ENCODE measurements around the gene COL6A2. TPM values are rescaled to one million over a fixed set of nuclear protein-coding genes. Genes with fewer than 3 reads are reported as not detected.
"Not testable (repeated sequence)": the region's sequence is repeated elsewhere in the genome, so short reads cannot be mapped to it uniquely, and the experiment has no call there.

COL6A2 gene
- total RNA-seq, 1 donor from 2014 or later = 5.2 TPM

GRCh38 chr21:46163380-46163779, 65.5 kb downstream of the COL6A2 start:
- Histone ChIP-seq H3K27me3 (no peaks in the 10 kb centered on the region), H3K27ac (no peak overlapping the region), H3K9ac (no peak overlapping the region), H3K4me3 (no peak overlapping the region), H3K4me1 (no peaks in the 10 kb centered on the region), H4K20me1 (ENCODE audit: low read depth) (no peaks in the 10 kb centered on the region), H3K4me2 (no peak overlapping the region), H2AFZ (replicated peaks) (no peak overlapping the region), H3K9me3 (ENCODE audit: low read depth) (no peaks in the 10 kb centered on the region), H3K36me3 (no peaks in the 10 kb centered on the region), H3F3A (ENCODE audit: low read depth) (peaks cover 3% of the 10 kb centered on the region), H3K79me2 (ENCODE audit: low read depth) (no peaks in the 10 kb centered on the region)
- no peak for DNase-seq (ENCODE audit: low spot score)
- Mint-ChIP-seq H3K4me3 (no peak overlapping the region), H3K9me3 (peaks cover 7% of the 10 kb centered on the region), H3K27ac (no peak overlapping the region), H3K4me1 (no peaks in the 10 kb centered on the region), H3K36me3 (peaks cover 11% of the 10 kb centered on the region), H3K27me3 (ENCODE audit: insufficient read depth, low read depth) (peaks cover 2% of the 10 kb centered on the region)
- TF ChIP-seq EZH2phosphoT487 (IDR thresholded peaks at IDR 0.05) (no peak), EZH2 (IDR thresholded peaks at IDR 0.05) (no peak), CTCF (IDR thresholded peaks at IDR 0.05) (no peak)

DNA sequence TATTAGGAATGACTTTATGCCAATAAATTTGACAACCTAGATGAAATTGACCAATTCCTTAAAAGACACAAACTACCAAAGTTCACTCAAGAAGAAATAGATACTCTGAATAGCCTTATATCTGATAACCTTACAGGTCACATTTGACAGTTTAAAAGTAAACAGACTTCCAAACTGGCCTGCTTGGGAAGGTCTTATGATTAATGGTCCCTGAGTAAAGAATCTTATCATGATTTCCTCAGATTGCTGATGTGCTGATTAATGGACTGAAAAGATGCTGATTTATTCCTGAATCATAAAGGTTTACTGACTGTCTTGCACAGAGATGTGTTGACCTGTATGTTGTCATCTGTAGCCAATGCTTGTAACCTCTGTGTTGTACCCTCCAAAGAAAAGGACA, 67.2 kb downstream of the COL6A2 start:
- Mint-ChIP-seq H3K36me3 (peaks cover 11% of the 10 kb centered on the region), H3K27me3 (ENCODE audit: insufficient read depth, low read depth) (no peaks in the 10 kb centered on the region), H3K9me3 (peaks cover 7% of the 10 kb centered on the region), H3K4me1 (no peaks in the 10 kb centered on the region), H3K4me3 (no peak overlapping the region), H3K27ac (no peak overlapping the region)
- no peaks in the 10 kb centered on the region for H3K27me3 ChIP-seq
- H3K79me2 ChIP-seq (ENCODE audit: low read depth) = no peaks in the 10 kb centered on the region
- no peak overlapping the region for H3K9ac ChIP-seq
- H3K27ac ChIP-seq = no peak overlapping the region
- H3K4me1 ChIP-seq = no peaks in the 10 kb centered on the region
- H3K9me3 ChIP-seq (ENCODE audit: low read depth) = no peaks in the 10 kb centered on the region
- no peak for DNase-seq (ENCODE audit: low spot score)
- no peak overlapping the region for H2AFZ ChIP-seq (replicated peaks)
- H3K36me3 ChIP-seq = no peaks in the 10 kb centered on the region
- no peak overlapping the region for H3K4me2 ChIP-seq
- no peak overlapping the region for H3K4me3 ChIP-seq
- H4K20me1 ChIP-seq (ENCODE audit: low read depth) = no peaks in the 10 kb centered on the region
- TF ChIP-seq EZH2 (IDR thresholded peaks at IDR 0.05) = no peak
- peaks cover 3% of the 10 kb centered on the region for H3F3A ChIP-seq (ENCODE audit: low read depth)

GRCh38 chr21:46168238-46168637, 70.3 kb downstream of the COL6A2 start:
- no peaks in the 10 kb centered on the region for H4K20me1 ChIP-seq (ENCODE audit: low read depth)
- peaks cover 8% of the 10 kb centered on the region for H3K36me3 Mint-ChIP-seq
- no peaks in the 10 kb centered on the region for H3K79me2 ChIP-seq (ENCODE audit: low read depth)
- no peak overlapping the region for H3K27ac Mint-ChIP-seq
- no peaks in the 10 kb centered on the region for H3K9me3 ChIP-seq (ENCODE audit: low read depth)
- H3K27me3 Mint-ChIP-seq (ENCODE audit: insufficient read depth, low read depth) = peaks cover 3% of the 10 kb centered on the region
- no peak for DNase-seq (ENCODE audit: low spot score)
- no peak overlapping the region for H3K4me2 ChIP-seq
- H3K9ac ChIP-seq = no peak overlapping the region
- H3K36me3 ChIP-seq = no peaks in the 10 kb centered on the region
- peaks cover 5% of the 10 kb centered on the region for H3K9me3 Mint-ChIP-seq
- no peaks in the 10 kb centered on the region for H3F3A ChIP-seq (ENCODE audit: low read depth)
- H3K4me3 ChIP-seq = no peak overlapping the region
- H3K4me3 Mint-ChIP-seq = no peak overlapping the region
- H3K4me1 ChIP-seq = no peaks in the 10 kb centered on the region
- TF ChIP-seq EZH2phosphoT487 (IDR thresholded peaks at IDR 0.05) (no peak), CTCF (IDR thresholded peaks at IDR 0.05) (no peak), EZH2 (IDR thresholded peaks at IDR 0.05) (no peak)
- H3K27me3 ChIP-seq = no peaks in the 10 kb centered on the region
- no peak overlapping the region for H3K27ac ChIP-seq
- H3K4me1 Mint-ChIP-seq = peaks cover 13% of the 10 kb centered on the region
- no peak overlapping the region for H2AFZ ChIP-seq (replicated peaks)

GRCh38 chr21:46168659-46169386, 70.9 kb downstream of the COL6A2 start:
- Histone ChIP-seq H3F3A (ENCODE audit: low read depth) (no peaks in the 10 kb centered on the region), H3K79me2 (ENCODE audit: low read depth) (peaks cover 2% of the 10 kb centered on the region), H3K4me1 (no peaks in the 10 kb centered on the region), H2AFZ (replicated peaks) (no peak overlapping the region), H3K27me3 (no peaks in the 10 kb centered on the region), H3K4me2 (no peak overlapping the region), H3K27ac (no peak overlapping the region), H3K4me3 (no peak overlapping the region), H3K9me3 (ENCODE audit: low read depth) (no peaks in the 10 kb centered on the region), H4K20me1 (ENCODE audit: low read depth) (no peaks in the 10 kb centered on the region), H3K36me3 (no peaks in the 10 kb centered on the region), H3K9ac (no peak overlapping the region)
- TF ChIP-seq CTCF (IDR thresholded peaks at IDR 0.05) = no peak
- no peak for TF ChIP-seq EZH2 (IDR thresholded peaks at IDR 0.05)
- no peak for TF ChIP-seq EZH2phosphoT487 (IDR thresholded peaks at IDR 0.05)
- H3K9me3 Mint-ChIP-seq = peaks cover 10% of the 10 kb centered on the region
- no peak for DNase-seq (ENCODE audit: low spot score)
- H3K4me1 Mint-ChIP-seq = peaks cover 13% of the 10 kb centered on the region
- H3K4me3 Mint-ChIP-seq = no peak overlapping the region
- H3K36me3 Mint-ChIP-seq = peaks cover 5% of the 10 kb centered on the region
- H3K27ac Mint-ChIP-seq = peak overlapping the region; percentile 46
- H3K27me3 Mint-ChIP-seq (ENCODE audit: insufficient read depth, low read depth) = peaks cover 3% of the 10 kb centered on the region

- peaks cover 24% of the 10 kb centered on the region for H3K9me3 Mint-ChIP-seq
- H3K27me3 Mint-ChIP-seq (ENCODE audit: insufficient read depth, low read depth); H3K27me3 ChIP-seq; H2AFZ ChIP-seq (replicated peaks); H3K4me1 ChIP-seq; H3F3A ChIP-seq (ENCODE audit: low read depth); H3K36me3 ChIP-seq; H4K20me1 ChIP-seq (ENCODE audit: low read depth); H3K4me3 ChIP-seq; H3K27ac ChIP-seq; H3K9ac ChIP-seq; DNase-seq (ENCODE audit: low spot score); H3K4me2 ChIP-seq; H3K9me3 ChIP-seq (ENCODE audit: low read depth): not testable (repeated sequence)
- H3K27ac Mint-ChIP-seq = peak overlapping the region; percentile 79
- H3K79me2 ChIP-seq (ENCODE audit: low read depth) = peaks cover 17% of the 10 kb centered on the region
- peaks cover 11% of the 10 kb centered on the region for H3K36me3 Mint-ChIP-seq
- H3K4me3 Mint-ChIP-seq = peak overlapping the region; percentile 74
- H3K4me1 Mint-ChIP-seq = peaks cover 13% of the 10 kb centered on the region
These were observed 72.7 kb downstream of the COL6A2 start for GRCh38 chr21:46170436-46171193.

Measured in neural progenitor cell (in vitro differentiated cells).